ENCODE data around the gene WNT5B. TPM values are rescaled to one million over a fixed set of nuclear protein-coding genes. Genes with fewer than 3 reads are reported as not detected.

WNT5B gene
- total and polyA plus RNA-seq, 9 of the 15 experiments (the other 6 are each of a cell fraction or from before 2014, with no cell fraction given): 0.42 to 16.8 (median 5.4) TPM

- TF ChIP-seq TRIM25 (IDR thresholded peaks at IDR 0.05; ENCODE audit: borderline replicate concordance): no peak
- no peak for TF ChIP-seq GTF2A2 (tag; IDR thresholded peaks at IDR 0.05)
- TF ChIP-seq NFIX (CRISPR knock-in tag; IDR thresholded peaks at IDR 0.05; ENCODE audit: low read depth): no peak
- no peak for TF ChIP-seq SNRNP70 (optimal IDR thresholded peaks at IDR 0.05; ENCODE audit: low read depth, low read length)
- TF ChIP-seq NCOA4 (IDR thresholded peaks at IDR 0.05; ENCODE audit: partially characterized antibody): no peak
- TF ChIP-seq ZNF449 (CRISPR knock-in tag; IDR thresholded peaks at IDR 0.05): no peak
- TF ChIP-seq, protein P1, sequence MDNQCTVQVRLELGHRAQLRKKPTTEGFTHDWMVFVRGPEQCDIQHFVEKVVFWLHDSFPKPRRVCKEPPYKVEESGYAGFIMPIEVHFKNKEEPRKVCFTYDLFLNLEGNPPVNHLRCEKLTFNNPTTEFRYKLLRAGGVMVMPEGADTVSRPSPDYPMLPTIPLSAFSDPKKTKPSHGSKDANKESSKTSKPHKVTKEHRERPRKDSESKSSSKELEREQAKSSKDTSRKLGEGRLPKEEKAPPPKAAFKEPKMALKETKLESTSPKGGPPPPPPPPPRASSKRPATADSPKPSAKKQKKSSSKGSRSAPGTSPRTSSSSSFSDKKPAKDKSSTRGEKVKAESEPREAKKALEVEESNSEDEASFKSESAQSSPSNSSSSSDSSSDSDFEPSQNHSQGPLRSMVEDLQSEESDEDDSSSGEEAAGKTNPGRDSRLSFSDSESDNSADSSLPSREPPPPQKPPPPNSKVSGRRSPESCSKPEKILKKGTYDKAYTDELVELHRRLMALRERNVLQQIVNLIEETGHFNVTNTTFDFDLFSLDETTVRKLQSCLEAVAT (IDR thresholded peaks at IDR 0.05): no peak
- no peak for TF ChIP-seq ZNF217 (CRISPR knock-in tag; IDR thresholded peaks at IDR 0.05)
- TF ChIP-seq GATAD2A (IDR thresholded peaks at IDR 0.05): peak; percentile 62; the same call in 1 of the 2 replicates
- TF ChIP-seq YBX1 (IDR thresholded peaks at IDR 0.05): no peak
- no peak for TF ChIP-seq BACH1 (tag; IDR thresholded peaks at IDR 0.05)
- peak; percentile 27; the same call in 1 of the 2 replicates for TF ChIP-seq SPI1 (IDR thresholded peaks at IDR 0.05; ENCODE audit: borderline replicate concordance, low read depth, low read length)
- no peak for TF ChIP-seq ZKSCAN3 (CRISPR knock-in tag; IDR thresholded peaks at IDR 0.05)
- TF ChIP-seq ARID2 (IDR thresholded peaks at IDR 0.05): no peak
- TF ChIP-seq, protein P2, sequence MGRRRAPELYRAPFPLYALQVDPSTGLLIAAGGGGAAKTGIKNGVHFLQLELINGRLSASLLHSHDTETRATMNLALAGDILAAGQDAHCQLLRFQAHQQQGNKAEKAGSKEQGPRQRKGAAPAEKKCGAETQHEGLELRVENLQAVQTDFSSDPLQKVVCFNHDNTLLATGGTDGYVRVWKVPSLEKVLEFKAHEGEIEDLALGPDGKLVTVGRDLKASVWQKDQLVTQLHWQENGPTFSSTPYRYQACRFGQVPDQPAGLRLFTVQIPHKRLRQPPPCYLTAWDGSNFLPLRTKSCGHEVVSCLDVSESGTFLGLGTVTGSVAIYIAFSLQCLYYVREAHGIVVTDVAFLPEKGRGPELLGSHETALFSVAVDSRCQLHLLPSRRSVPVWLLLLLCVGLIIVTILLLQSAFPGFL (CRISPR knock-in tag; IDR thresholded peaks at IDR 0.05): no peak
Observed at GRCh38 chr12:1661553-1662335, 32.7 kb downstream of the WNT5B start (continued).

Measured in K562 (cell line).